Testis (tissue), 2 donors: ENCODE results near the gene FYN.

Experiments used
- CTCF ChIP-seq, 3 experiments: fragments of 450-650 bp in 2 of 3; fragments of 200-600 bp in 1 of 3; sonication (generic) in 1 of 3; IDR thresholded peaks; one replicate each; pipeline ENCODE4 v1.5.1; 2016 to 2019; ENCODE audit warnings: antibody characterized with exemption in 3 of 3, mild to moderate bottlenecking in 2 of 3, moderate library complexity in 1 of 3
- POLR2A ChIP-seq: fragments of 450-650 bp; IDR thresholded peaks from one replicate; pipeline ENCODE4 v1.6.1; 2017; ENCODE audit warnings: antibody characterized with exemption, mild to moderate bottlenecking, moderate library complexity

DNA sequence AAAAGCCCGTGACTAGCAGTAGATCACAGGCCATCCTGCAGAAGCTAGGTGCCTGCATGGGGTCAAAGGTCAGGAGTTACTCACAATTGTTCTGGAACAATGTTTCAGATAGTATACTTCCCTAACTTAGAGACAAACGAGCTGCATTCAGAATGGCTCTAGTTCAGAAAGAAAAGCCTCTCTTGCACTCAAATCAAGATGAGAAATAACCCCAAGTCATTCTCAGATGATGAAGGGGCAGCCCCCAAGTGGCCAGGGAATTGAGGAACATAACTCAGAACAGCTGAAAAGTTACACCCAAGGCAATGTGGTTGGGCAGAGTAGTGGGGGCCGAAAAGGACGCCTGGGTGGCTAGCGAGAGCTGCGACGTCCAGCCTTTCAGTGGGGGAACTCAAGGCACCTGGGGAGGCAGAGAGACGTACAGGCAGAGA lies 27.8 kb downstream of the FYN start:
- TF ChIP-seq CTCF (IDR thresholded peaks at IDR 0.05) (no peak), POLR2A (no peak)
